K562 (cell line): Measurements from ENCODE around the gene EME1. TPM values are rescaled to one million over a fixed set of nuclear protein-coding genes. Genes with fewer than 3 reads are reported as not detected.

Experiments used
- ATAC-seq: fragments of 200-7000 bp; cut with Tn5 transposase; 3 replicates; pipeline ENCODE4 v1.9.1; 2020; ENCODE audit warnings: moderate library complexity
- BruUV-seq: library from RNA; stranded (reverse); fragments of 400-500 nt; replicated peaks from 2 replicates; lab custom pipeline; 2021; lab: Mats Ljungman, UMichigan
- CTCF ChIA-PET: fragments of 300-600 bp; formaldehyde crosslinking; extraction: SDS; loops from one replicate; lab custom pipeline; 2021; ENCODE audit warnings: low intra/inter-chr PET ratio; lab: Yijun Ruan, JAX
- POLR2A ChIA-PET: fragments of 300-600, 350-650 bp; sonication (Branson Sonifier 250); formaldehyde crosslinking; extraction: SDS; loops from one replicate; lab custom pipeline; 2021; ENCODE audit warnings: antibody characterized with exemption, inconsistent platforms; lab: Yijun Ruan, JAX
- DNase-seq, 4 experiments: peaks; one replicate each; pipeline versions ENCODE4 v3.0.0 to v3.0.0-alpha.2; 2011 to 2018; ENCODE audit warnings: low spot score in 3 of 4, mixed read lengths in 3 of 4; ENCODE audit errors: extremely low read depth in 1 of 4
- FAIRE-seq: peaks from 2 replicates; lab custom pipeline; 2011; peaks lifted over from hg19 to GRCh38; lab: Jason Lieb, UNC
- H2AFZ ChIP-seq: 2 replicates; pipeline ENCODE4 v1.6.0; 2011; ENCODE audit warnings: low read depth, low read length, control low read depth, inconsistent platforms
- H3K27ac ChIP-seq: fragments of 200-600 bp; 3 replicates; pipeline ENCODE4 v1.8.0; 2011; ENCODE audit warnings: low read depth, mild to moderate bottlenecking, control low read depth, inconsistent platforms, low read length, moderate library complexity, mixed read lengths; ENCODE audit errors: extremely low read depth
- H3K27me3 ChIP-seq, 2 experiments: fragments of 300-600 bp in 1 of 2; 2 replicates in 1 of 2; 3 replicates in 1 of 2; pipeline versions ENCODE4 v1.6.0 to v1.8.0; 2011; ENCODE audit warnings: inconsistent platforms in 2 of 2, low read length in 2 of 2, mild to moderate bottlenecking in 1 of 2, mixed read lengths in 1 of 2, moderate library complexity in 1 of 2; ENCODE audit not compliant: control insufficient read depth in 2 of 2, insufficient read depth in 2 of 2
- H3K36me3 ChIP-seq: fragments of 300-600 bp; 3 replicates; pipeline ENCODE4 v1.8.0; 2011; ENCODE audit warnings: mild to moderate bottlenecking, low read length, inconsistent platforms; ENCODE audit not compliant: control insufficient read depth, insufficient read depth
- H3K4me1 ChIP-seq, 2 experiments: fragments of 200-600 bp in 1 of 2; replicated peaks in 1 of 2; 2 replicates in 1 of 2; 3 replicates in 1 of 2; pipeline versions ENCODE4 v1.5.1 to v1.8.0; 2011; ENCODE audit warnings: inconsistent platforms in 2 of 2, low read length in 2 of 2, mild to moderate bottlenecking in 1 of 2, mixed read lengths in 1 of 2, moderate library complexity in 1 of 2; ENCODE audit not compliant: control insufficient read depth in 2 of 2, insufficient read depth in 2 of 2
- H3K4me2 ChIP-seq: 2 replicates; pipeline ENCODE4 v1.6.1; 2011; ENCODE audit warnings: low read length, control low read depth, inconsistent platforms, mixed read lengths; ENCODE audit not compliant: insufficient read depth
- H3K4me3 ChIP-seq: fragments of 200-600 bp; sonication (generic), shearing (Covaris generic); 2 replicates; pipeline ENCODE4 v1.5.1; 2016; ENCODE audit warnings: control low read depth, inconsistent platforms
- H3K79me2 ChIP-seq: fragments of 200-600 bp; 3 replicates; pipeline ENCODE4 v1.8.0; 2011; ENCODE audit warnings: low read length, inconsistent platforms; ENCODE audit not compliant: control insufficient read depth, insufficient read depth
- H3K9ac ChIP-seq, 2 experiments: 2 replicates each; pipeline versions ENCODE4 v1.6.0 to v1.6.1; 2011; ENCODE audit warnings: low read depth in 2 of 2, low read length in 2 of 2, control low read depth in 1 of 2, inconsistent platforms in 1 of 2, mild to moderate bottlenecking in 1 of 2, mixed read lengths in 1 of 2; ENCODE audit not compliant: insufficient read depth in 1 of 2
- H3K9me1 ChIP-seq: one replicate; pipeline ENCODE4 v1.6.0; 2011; ENCODE audit warnings: inconsistent platforms, mild to moderate bottlenecking, low read length, moderate library complexity; ENCODE audit not compliant: control insufficient read depth, insufficient read depth
- H3K9me3 ChIP-seq: replicated peaks from 2 replicates; pipeline ENCODE4 v1.5.1; 2011; ENCODE audit warnings: low read depth, low read length, inconsistent platforms; ENCODE audit not compliant: control insufficient read depth, insufficient read depth
- H4K20me1 ChIP-seq: replicated peaks from 2 replicates; pipeline ENCODE4 v1.6.1; 2011; ENCODE audit warnings: low read length, inconsistent platforms, mixed read lengths; ENCODE audit not compliant: control insufficient read depth, insufficient read depth
- CTBP1 ChIP-seq: fragments of 450-650 bp; IDR thresholded peaks from 2 replicates; pipeline ENCODE4 v1.6.1; 2016; ENCODE audit warnings: borderline replicate concordance
- KLF1 ChIP-seq: fragments of 450-650 bp; IDR thresholded peaks from 2 replicates; pipeline ENCODE4 v1.6.1; 2016; ENCODE audit warnings: missing genetic modification characterization, missing compliant biosample characterization
- NONO ChIP-seq, 2 experiments: fragments of 200-400 bp in 1 of 2; fragments of 450-650 bp in 1 of 2; formaldehyde crosslinking in 1 of 2; IDR thresholded peaks; 2 replicates each; pipeline ENCODE4 v1.6.1; 2017; ENCODE audit warnings: low read depth in 2 of 2, mild to moderate bottlenecking in 2 of 2, moderate library complexity in 2 of 2, low read length in 1 of 2
- POLR2AphosphoS5 ChIP-seq: IDR thresholded peaks from 2 replicates; pipeline ENCODE4 v1.6.1; 2011; ENCODE audit warnings: mild to moderate bottlenecking, low read depth, low read length, moderate library complexity; ENCODE audit not compliant: control insufficient read depth, insufficient read depth
- ZNF431 ChIP-seq: sonication (generic); formaldehyde crosslinking; IDR thresholded peaks from 2 replicates; pipeline ENCODE4 v1.8.0; 2022; ENCODE audit warnings: mild to moderate bottlenecking, missing genetic modification reagents
- ZNF785 ChIP-seq: fragments of 250-450 bp; sonication (Bioruptor Pico); IDR thresholded peaks from 2 replicates; pipeline ENCODE4 v1.4.0; 2020; ENCODE audit warnings: mild to moderate bottlenecking
- WGBS: fragments of 100-300 bp; shearing (Covaris generic); methylation state at CpG from one replicate; pipeline ENCODE4 v1.1.6; 2016; ENCODE audit warnings: low coverage, mixed read lengths; ENCODE audit not compliant: insufficient coverage; ENCODE audit errors: missing lambda C conversion rate; 5-methylcytosine and 5-hydroxymethylcytosine counted together
- in situ Hi-C: fragments of 300-500 bp; cut with MboI; formaldehyde crosslinking; loops from 4 replicates; pipeline ENCODE4 v1.15.0; 2018; ENCODE audit warnings: inconsistent platforms, mixed read lengths
- intact Hi-C: fragments of 100-400 bp; cut with micrococcal nuclease; formaldehyde crosslinking; loops from 2 replicates; pipeline ENCODE4 v1.14.2; 2022
- polyA plus RNA-seq, 8 experiments: library from polyadenylated mRNA; depleted of rRNA in 4 of 8; stranded (reverse) in 5 of 8; unstranded in 3 of 8; fragments of >200 nt; fragmentation: Nextera tagmentation in 2 of 8; fragmentation: Illumina TruSeq in 1 of 8; extraction: Ambion mirVana in 2 of 8; extraction: Trizol in 1 of 8; gene quantifications; 2 replicates each; pipeline versions ENCODE4 v1.2.1 to v1.2.3, GENCODE V29; 2011 to 2014; ENCODE audit warnings: inconsistent platforms in 1 of 8, missing spikeins in 1 of 8
- total RNA-seq, 7 experiments: library from RNA; depleted of rRNA in 6 of 7; stranded (reverse); fragments of >200 nt in 6 of 7; fragmentation: Illumina TruSeq in 2 of 7; extraction: Trizol in 2 of 7; gene quantifications; 2 replicates each; pipeline versions ENCODE4 v1.2.1 to v1.2.3, GENCODE V29; 2011 to 2021; ENCODE audit warnings: low replicate concordance in 1 of 7

EME1 gene
- total and polyA plus RNA-seq, 9 of the 15 experiments (the other 6 are each of a cell fraction or from before 2014, with no cell fraction given), result 14.6 to 44.1 (median 24.0) TPM

DNA sequence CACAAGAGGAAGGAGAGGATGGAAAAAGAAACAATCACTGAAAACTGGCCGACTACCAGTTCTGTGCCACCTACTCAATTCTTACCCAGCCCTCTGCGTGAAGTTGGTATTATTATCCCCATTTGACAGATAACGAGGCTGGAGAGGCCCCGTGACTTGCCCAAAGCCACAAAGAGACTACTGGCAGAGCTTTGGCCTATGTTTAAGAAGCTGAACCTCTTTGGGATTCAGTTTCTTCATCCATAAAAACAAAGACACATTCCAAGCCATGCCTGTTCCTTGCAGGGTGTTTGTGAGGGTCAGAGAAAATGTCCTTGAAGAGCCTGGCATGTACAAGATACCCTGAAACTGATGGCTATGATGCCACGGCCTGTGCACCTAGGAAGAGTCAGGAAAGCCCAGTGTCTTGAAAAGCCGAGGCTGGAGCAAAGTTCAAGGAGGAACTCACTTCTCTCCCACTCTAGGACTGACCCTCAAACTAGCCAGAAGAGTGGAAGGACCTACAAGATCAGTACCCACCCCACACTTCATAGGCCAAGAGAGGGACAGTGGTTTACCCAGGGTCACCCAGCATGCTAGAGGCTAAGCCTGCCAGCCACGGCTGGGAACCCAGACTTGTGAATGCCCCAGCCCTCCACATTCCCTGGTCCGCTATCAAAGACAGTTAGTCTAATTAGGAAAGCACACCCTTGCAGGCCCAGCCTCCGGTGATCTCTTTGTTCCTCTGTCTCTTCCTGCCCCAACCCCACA lies 51.4 kb downstream of the EME1 start:
- no peak for FAIRE-seq
- intact Hi-C loops, result no loop called here
- in situ Hi-C loops, result no loop called here
- no TSS peak for BruUV-seq
- Histone ChIP-seq H3K27ac (no peak overlapping the region), H3K27me3 (no peaks in the 10 kb centered on the region), H4K20me1 (no peaks in the 10 kb centered on the region), H3K9me3 (no peaks in the 10 kb centered on the region), H3K4me2 (no peak overlapping the region), H3K4me1 (peaks cover 34 to 36% of the 10 kb centered on the region in 2 experiments), H2AFZ (peak overlapping the region; percentile 49), H3K79me2 (no peaks in the 10 kb centered on the region), H3K4me3 (no peak overlapping the region), H3K36me3 (no peaks in the 10 kb centered on the region), H3K9ac (peak overlapping the region in 1 of 2 experiments; percentile 38; a peak in 1 of 4 replicates), H3K9me1 (no peaks in the 10 kb centered on the region)
- ChIA-PET CTCF (no interaction called here), POLR2A (interaction anchor here (0.6 to 1.2 kb wide), 3 partner anchors 18 to 520 kb away, joined by 3 read pairs; no protein-coding TSS in a partner anchor)
- TF ChIP-seq CTBP1 (no peak), NONO (IDR thresholded peaks at IDR 0.05; ENCODE audit: low read depth in 2 of 2, low read length in 1 of 2) (no peak), KLF1 (tag) (no peak), ZNF431 (CRISPR knock-in tag) (no peak), ZNF785 (CRISPR knock-in tag) (no peak), POLR2AphosphoS5 (no peak)
- no peak for DNase-seq
- ATAC-seq, result no peak
- WGBS, result 71% methylated on average over 8 of the region's 9 CpGs
